Measurements from ENCODE around the gene GAL3ST3.

GAL3ST3 gene

DNA sequence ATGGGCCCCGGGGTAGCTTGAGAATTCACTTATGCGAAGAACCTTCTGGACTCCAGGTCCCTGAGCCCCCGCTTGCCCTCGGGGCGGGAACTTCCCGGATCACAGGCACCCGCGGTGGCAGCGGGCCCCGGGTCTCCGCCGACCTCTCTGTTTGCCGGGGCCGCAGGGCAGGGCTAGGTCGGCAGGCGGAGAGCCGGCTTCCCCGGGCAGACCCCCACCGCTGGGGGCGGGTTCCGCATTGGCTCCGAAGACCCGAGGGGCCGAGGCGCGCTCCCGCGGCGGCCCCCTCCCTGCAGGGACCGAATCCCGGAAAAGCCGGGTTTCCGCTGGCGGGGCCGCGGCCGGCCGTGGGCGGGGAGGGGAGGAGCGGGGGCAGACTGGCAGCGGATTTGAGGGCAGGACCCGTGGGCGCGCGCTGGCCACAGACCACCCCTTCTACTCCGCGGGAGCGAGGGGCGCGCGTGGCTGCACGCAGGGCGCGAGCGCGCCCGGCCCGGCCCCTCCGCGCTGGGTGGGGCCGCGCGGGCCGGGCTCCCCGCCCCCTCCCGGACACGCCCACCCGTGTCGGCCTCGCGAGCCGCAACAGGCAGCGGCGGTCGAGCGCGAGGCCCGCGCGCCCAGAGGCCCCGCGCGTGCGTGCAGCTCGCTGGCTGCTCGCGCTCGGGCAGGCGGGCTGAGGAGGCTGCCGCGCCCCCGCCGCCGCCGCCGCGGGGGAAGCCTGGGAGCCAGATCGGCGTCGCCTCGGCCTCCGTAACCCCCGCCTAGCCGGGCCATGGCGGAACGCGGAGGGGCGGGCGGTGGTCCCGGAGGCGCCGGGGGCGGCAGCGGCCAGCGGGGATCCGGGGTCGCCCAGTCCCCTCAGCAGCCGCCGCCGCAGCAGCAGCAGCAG is 21.0 kb upstream of the GAL3ST3 start, which contains the start of gene PACS1:
Gene PACS1 (plus strand): TSS at position 558 of the 889 bp plus-strand sequence. CDS start 215 bp downstream, at position 773.
- peak; percentile 92 for DNase-seq (ENCODE audit: low spot score)

GRCh38 chr11:66068923-66069714 is 20.2 kb upstream of the GAL3ST3 start:
- DNase-seq (ENCODE audit: low spot score) = peak; percentile 75

DNA sequence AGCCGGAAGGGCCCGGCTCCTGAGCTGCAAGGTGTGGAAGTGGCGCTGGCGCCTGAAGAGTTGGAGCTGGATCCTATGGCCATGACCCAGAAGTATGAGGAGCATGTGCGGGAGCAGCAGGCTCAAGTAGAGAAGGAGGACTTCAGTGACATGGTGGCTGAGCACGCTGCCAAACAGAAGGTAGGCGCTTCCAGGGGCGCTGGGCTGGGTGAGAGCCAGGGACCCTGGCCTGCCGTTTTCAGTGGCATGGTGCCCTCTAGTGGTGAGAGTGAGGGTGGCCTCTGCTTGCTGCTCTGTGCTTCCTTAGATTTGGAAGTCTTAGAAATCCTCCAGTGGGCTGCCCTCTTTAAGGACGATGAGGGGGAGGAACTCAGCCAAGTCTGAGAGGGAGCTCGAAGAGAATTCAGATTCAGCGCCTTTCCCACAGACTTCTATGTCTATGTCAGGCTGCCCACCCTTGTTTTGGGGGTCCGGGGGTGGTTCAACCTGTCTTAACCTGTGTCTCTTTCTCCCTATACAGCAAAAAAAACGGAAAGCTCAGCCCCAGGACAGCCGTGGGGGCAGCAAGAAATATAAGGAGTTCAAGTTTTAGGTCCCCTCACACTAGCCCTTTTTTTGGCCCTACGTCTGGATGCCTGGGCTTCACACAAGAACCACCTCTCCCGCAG is 19.3 kb upstream of the GAL3ST3 start:
- DNase-seq (ENCODE audit: low spot score) = peak; percentile 65

GRCh38 chr11:66067640-66068039 is 18.7 kb upstream of the GAL3ST3 start:
- DNase-seq (ENCODE audit: low spot score) = no peak

GRCh38 chr11:66066751-66067150 is 17.8 kb upstream of the GAL3ST3 start:
- DNase-seq (ENCODE audit: low spot score) = no peak

- no peak for DNase-seq (ENCODE audit: low spot score)
Observed at GRCh38 chr11:66064571-66064970, 15.6 kb upstream of the GAL3ST3 start.

DNA sequence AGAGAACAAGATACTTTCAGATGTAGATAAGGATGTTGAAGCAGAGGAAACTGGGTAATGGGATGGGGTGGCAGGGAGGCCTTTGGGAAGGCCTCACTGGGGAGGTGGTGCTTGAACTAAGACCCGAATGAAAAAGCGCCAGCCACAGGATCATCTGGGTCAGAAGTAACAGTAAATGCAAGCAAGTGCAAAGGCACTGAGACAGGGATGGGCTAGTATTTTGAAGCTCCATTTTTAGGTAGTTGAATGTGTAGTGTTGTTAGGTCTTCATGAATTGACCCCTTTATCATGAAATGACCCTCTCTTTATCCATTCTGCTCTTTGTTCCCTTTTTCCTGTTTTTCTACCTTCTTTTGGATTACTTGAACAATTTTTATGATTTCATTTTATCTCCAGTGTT is 14.9 kb upstream of the GAL3ST3 start:
- DNase-seq (ENCODE audit: low spot score) = no peak

DNA sequence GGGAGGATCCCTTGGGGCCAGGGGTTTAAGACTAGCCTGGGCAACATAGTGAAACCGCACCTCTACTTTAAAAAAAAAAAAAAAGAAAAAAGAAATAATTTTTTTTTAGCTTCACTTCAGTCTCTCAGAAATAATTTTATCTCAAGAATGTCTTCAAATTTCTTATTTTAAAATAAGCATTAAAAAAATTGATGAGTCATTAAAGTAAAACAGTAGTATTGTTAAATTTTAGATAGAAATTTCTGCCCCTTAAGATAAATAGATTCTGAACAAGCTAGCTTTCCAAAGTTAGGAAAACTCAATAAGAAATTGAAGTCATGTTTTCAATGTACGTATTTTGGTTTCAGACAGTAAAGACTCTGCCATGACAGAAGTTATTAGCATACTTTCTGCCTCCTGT is 13.4 kb upstream of the GAL3ST3 start:
- DNase-seq (ENCODE audit: low spot score) = no peak

GRCh38 chr11:66061268-66061667 is 12.3 kb upstream of the GAL3ST3 start:
- no peak for DNase-seq (ENCODE audit: low spot score)

DNA sequence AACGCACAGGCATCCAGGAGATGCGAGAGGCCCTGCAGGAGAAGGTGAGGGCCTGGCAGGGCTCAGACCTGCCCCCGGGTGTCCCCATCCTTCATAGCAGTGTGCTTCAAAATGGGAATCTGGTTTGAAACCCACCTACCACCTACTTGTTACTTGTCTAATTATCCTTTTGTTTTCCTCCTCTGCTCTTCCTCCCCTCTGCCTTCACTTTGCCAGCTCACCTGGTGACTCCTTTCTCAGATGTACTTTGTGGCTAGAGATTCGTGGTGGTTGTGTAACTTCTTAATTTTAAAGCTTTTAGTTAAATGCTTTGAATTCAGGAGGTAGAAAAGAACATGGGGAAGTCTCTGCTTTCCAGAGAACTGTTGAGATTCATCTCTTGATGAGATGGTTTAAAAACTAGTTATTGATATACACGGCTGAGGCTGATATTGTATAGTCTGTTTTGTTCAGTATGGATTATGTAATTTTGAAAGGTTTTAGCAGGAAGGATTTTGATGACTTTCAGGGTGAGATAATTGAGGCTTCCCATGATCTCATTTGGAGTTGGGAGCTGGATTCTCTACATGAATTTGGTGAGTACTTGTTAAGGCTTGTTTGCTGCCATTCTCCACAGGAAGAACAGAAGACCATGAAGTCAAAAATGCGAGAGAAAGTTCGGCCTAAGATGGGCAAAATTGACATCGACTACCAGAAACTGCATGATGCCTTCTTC is 11.2 kb upstream of the GAL3ST3 start:
- DNase-seq (ENCODE audit: low spot score) = no peak

GRCh38 chr11:66056501-66056900 is 7.5 kb upstream of the GAL3ST3 start:
- no peak for DNase-seq (ENCODE audit: low spot score)

DNA sequence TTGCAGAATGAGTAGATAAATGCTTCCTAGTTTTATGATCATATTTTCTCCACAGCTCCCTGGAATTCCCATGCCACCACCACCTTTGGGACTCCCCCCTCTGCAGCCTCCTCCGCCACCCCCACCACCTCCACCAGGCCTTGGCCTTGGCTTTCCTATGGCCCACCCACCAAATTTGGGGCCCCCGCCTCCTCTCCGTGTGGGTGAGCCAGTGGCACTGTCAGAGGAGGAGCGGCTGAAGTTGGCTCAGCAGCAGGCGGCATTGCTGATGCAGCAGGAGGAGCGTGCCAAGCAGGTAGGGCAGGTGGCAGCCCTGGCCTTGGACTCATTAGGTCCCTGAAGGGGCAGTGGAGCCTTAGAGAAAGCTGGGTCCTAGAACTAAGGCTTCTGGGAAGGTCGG is 6.1 kb upstream of the GAL3ST3 start:
- no peak for DNase-seq (ENCODE audit: low spot score)

DNA sequence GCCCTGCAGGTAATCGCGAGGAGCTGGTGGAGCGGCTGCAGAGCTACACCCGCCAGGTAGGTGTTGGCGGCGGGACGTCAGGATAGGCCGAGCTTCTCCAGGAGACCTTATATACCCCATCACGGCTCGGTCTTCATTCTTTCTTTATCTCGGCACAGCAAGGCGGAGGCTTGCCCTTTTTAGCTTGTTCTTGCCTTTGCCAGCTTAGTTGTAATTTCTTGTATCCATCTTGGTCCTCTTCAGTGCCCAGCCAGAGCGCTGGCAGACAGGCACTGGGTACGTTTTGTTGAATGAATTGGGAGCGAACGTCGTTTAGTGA is 3.7 kb upstream of the GAL3ST3 start:
- DNase-seq (ENCODE audit: low spot score) = no peak

DNA sequence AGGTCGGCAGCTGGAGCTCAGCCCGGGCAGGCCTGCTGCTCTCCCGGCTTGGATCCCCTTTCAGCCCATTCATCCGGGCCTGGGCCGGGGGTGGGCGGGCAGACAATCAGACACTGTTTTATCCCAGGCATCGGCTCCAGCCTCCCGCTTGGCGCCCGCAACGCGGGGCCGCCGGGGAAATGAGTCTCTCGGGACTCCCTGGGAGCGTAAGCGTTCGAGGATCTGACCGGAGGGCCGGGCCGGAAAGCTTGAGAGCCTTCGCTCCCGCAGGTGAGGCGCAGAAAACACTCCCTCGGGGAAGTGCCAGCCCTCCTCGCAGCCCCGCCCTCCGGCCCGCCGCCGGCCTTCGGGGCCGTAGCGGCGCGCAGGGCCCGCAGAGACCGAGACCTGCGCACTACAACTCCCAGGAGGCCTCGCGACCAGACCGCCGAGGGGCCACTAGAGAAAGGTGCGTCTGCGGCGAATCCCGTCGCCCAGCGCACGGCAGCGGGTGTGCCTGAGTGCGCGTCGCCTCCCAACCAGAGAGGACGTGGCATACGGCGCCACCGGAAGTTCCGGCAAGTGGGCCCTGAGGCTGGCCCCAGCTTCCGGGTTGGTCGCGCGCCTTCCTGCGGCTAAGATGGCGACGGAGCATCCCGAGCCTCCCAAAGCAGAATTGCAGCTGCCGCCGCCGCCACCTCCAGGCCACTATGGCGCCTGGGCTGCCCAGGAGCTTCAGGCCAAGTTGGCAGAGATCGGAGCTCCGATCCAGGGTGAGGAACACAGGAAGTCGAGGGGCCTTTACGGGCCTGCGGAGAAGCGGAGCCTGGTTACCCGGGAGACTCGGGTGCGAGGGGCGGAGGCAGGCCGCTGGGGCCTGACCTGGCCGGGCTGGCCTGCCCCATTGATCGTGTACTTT is 3.1 kb upstream of the GAL3ST3 start, which contains the start of gene SF3B2:
Gene SF3B2 (plus strand): TSS at position 599 of the 898 bp plus-strand sequence. CDS start 21 bp downstream, at position 620.
- DNase-seq (ENCODE audit: low spot score) = peak; percentile 98

DNA sequence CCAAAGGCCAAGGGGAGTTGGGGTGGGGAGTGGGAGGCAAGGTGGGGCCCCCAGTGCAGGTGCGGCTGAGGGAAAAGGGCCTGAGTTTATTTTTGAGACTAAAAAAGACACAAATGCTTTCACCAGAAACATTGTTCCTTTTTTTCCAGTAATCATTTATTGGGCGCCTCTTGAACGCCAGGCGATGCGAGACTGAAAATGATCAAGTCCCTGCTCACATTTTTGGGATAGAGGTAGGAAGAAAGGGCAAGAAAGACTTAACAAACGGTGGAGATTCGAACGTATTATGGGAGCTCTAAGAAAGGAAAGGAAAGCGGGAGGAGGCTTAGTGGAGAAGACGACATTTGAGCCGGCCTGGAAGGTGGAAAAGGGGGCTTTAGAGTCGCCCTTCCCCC is 2.4 kb upstream of the GAL3ST3 start:
- DNase-seq (ENCODE audit: low spot score) = no peak

DNA sequence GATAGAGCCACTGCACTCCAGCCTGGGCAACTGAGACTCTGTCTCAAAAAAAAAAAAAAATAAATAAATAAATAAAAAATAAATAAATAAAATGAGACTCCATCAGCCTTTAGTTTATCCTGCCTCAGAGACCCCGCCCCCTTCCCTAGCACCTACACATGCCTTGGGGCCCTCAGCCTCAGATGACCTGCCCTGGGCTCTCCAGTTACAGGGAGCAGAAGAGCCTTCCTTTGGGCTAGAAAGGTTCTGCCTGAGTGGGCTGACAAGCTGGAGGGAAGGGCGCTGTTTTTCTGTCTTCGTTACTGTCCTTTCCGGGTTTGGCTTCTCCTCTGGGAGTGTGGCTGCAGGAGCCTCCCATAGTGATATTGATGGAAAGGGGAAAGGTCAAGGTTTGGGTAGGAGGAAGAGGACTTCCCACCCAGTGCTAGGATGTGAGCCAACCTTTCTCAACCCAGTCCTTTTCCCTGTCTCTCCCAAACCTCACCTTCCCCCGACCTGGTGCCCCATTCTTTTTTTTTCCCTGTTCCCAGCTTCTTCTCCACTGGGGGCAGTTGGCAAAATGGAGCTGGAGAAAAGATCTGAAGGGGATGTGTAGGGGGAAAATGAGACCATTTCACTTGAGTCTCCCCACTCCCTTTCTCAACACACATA is 1.7 kb upstream of the GAL3ST3 start:
- no peak for DNase-seq (ENCODE audit: low spot score)

GRCh38 chr11:66047541-66048365 is 1.2 kb downstream of the GAL3ST3 start:
- DNase-seq (ENCODE audit: low spot score) = no peak

GRCh38 chr11:66046901-66047300 is 2.1 kb downstream of the GAL3ST3 start:
- DNase-seq (ENCODE audit: low spot score) = no peak

- DNase-seq (ENCODE audit: low spot score) = peak; percentile 89
Observed at GRCh38 chr11:66045177-66045639, 3.8 kb downstream of the GAL3ST3 start.

All from AG08395 (cell line).